ENCODE data around the gene ASPDH. TPM values are rescaled to one million over a fixed set of nuclear protein-coding genes. Genes with fewer than 3 reads are reported as not detected.

ASPDH gene
- polyA plus RNA-seq, 10 donors = 0.32 to 2.0 (median 0.52) TPM; not detected in 1

DNA sequence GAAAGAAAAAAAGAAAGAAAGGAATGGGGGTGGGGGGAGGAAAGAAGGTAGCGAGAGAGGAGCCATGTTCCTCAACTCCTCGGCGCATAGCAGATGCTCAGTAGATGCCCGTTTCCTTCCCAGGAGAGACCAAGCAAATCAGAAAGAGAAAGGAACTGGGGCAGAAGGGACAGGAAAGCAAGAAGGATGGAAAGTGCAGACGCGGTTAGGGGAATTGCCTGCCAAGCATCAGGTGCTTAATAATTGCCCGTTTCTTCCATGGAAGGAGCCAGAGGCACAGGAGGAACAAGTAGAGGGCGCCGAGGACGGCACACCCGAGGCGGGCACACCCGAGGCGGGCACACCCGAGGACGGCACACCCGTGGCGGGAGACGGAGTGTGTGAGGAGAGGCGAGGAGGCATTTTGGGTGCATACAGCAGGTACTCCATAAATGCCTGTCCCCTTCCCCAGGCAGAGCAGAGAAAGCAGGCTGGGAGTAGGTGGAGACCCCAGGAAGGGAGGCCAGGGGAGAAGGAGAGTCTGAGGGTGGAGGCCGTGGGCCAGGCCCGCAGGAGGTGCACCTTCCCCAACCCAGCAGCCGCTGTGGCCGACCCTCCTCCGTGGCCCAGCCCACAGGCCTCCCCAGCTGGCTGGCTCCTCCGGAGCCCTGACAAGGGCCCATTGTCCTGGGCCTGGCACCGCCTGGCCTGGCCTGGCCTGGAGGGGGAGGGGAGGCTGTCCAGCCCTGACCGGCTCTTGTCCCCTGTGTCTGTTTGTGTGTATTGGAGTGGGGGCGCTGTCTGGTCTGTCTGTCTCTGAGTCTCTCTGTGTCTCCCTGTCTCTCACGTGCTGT is 17.3 kb downstream of the ASPDH start:
- DNase-seq = peak in 1 of 3 donors; percentile 69

DNA sequence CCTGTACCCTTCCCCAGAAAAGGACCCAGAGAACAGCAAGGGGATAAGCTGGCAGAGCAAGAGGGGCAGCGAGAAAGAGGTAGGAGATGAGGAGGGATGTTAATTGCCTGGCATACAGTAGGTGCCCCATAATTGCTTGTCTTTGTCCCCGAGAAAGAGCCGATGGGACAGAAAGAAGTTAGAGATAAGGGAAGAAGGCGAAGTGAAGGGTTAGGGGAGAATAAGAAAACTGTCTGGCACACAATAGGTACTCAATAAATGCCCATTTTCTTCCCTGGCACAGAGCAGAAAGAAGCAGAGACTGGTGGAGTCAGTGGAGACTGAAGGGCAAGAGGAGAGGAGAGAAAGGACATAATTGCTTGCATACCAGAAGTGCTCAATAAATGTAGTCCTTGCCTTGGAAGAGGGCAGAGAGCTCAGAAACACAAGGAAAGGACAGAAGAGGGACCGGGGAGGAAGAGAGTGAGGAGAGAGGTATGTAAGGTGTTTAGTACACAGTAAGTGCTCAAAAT is 18.6 kb downstream of the ASPDH start:
- DNase-seq = no peak

- DNase-seq = no peak
Measured at GRCh38 chr19:50494186-50495019, 19.3 kb downstream of the ASPDH start.

- no peak for DNase-seq
Measured at GRCh38 chr19:50493171-50493570, 20.5 kb downstream of the ASPDH start.

GRCh38 chr19:50492303-50493052 is 21.2 kb downstream of the ASPDH start:
- peak in 1 of 3 donors; percentile 58 for DNase-seq

DNA sequence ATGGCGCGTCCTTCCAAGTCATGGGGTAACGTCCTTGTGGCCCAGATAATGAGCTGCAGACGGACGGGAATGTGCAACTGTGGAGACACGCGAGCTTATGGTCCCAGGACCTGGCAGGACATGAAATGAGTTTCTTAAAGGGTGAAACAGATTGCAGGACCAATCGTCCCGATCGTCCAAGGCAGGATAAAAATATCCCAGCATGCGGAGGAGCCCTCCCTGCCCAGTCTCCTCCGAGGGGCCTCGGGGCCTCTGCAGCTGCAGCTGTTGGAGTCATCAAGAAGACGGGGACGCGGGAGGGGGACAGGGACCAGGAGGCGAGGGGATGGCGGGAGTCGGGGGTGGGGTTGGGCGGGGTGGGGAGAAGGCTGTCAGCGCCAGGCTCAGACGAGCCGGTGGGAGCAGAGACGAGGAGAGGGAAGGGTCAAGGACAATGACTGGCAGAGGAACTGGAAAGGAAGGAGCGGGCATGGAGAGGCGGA is 22.7 kb downstream of the ASPDH start:
- DNase-seq = peak; percentile 80 to 85 (median 82)

DNA sequence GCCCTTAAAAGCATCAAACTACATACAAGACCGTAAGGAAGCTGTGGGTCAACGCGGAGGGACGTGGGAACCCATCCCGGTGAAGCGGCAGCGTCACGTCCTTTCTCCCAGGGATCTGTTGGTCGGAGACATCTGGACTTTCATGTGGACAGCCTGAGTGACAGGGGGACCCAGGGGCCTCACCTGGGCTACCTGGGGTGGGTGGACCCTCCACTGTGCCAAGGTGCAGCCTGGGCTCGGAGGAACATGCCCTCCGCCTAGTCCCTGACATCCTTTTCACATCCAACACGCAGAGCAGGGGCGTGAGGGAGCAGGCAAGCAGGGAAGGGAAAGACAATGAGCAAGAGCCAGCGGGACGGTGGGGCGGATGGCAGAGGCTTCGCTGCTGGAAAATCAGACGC is 23.3 kb downstream of the ASPDH start:
- no peak for DNase-seq

- peak in 1 of 3 donors; percentile 62 for DNase-seq
Measured at GRCh38 chr19:50489461-50490011, 24.2 kb downstream of the ASPDH start.

DNA sequence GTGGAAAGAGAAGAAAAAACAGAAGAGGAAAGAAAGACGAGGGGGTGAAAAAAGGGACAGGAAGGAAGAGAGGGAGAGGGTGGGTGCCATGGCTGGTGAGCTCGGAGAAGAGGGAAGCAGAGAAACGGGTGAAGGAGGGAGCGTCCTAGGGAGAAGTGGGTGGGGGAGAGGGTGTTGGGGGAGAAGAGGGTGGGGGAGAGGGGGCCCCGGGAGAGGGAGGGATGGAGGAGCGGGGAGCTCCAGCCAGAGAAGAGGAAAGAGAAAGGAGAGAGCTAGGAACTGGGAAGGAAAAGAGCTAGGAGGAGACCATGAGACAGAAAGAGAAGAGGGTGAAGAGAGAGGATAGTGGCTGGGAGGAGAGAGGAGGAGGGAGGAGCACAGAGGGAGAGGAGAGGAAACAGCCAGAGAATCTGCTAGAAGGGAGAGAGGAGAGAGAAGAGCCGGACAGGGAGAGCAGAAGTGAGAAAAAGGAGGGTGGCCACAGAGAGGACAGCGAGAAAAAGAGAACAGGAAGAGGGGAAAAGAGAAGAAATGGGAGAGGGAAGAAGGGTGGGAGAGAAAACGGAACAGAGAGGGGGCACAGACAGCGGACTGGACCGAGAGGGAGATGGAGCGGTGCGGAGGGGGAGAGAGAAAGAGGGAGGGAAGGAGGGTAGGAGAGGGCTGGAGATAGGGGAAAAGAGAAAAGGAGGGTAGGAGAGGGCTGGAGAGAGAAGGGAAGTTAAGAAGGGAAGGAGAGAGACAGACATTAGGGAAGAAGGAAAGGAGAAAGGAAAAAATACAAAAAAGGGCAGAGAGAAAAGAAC is 25.1 kb downstream of the ASPDH start:
- peak in 1 of 3 donors; percentile 63 for DNase-seq

DNA sequence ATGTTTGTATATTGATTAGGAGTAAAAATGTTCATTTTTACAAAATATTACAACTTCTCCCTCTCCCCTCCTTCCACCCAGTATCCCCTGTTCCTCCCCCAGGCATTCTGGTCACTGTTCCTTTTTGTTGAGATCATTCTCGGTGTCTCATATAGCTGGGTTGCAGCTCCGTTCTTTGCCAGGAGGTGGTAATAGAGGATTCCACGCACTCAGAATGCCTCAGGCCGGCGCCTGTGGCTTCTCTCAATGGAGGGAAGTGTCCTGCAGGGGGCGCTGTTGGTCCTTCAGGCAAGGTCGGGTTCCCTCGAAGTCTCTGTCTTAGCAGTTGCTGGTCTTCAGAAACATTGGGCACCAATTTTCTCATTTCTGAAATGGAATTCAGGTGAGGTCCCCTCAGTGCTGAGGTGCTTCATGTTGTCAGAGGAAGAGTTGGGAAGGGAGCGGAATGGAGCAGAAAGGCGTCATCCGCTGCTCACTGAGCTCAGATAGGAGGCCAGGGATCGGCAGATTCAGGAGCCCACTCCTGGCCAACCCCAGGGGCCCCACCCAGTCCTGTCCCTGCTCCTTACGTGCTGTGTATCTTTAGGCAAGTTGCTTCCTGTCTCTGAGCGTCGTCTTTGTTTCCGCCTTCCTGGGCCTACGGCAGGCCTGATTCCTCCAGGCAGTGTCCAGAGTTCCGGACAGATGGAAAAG is 26.7 kb downstream of the ASPDH start:
- DNase-seq = no peak

DNA sequence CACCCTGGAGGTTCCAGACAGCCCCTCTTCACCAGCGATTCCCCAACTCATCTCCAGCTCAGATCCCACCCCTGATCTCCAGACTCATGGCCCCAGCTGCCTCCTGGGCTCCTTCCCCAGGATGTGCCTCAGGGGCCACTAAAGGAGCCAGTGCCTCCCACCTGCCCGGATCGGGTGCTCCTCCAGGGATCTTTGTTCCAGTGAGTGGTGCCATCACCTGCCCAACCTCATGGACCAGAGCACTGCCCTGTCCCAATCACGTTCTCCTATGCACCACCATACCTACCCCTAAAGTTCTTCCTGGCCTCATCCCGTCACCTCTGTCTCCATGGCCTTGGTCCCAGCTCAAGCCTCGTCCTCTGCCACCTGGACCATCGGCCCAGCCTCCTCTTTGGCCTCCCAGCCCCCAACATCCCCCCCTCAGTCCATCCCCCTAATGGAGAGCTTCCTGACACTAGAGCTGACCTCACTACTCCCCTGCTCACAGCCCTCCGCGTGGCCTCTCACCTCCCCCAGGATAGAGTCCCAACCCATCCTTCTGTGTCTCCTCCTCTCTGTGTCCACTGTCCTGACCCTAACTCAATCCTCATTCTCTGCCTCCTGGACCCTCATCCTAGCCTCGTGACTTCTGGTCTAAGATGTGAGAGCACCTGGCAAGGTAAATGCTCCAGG is 28.3 kb downstream of the ASPDH start:
- no peak for DNase-seq

- DNase-seq = no peak
Measured at GRCh38 chr19:50482916-50483315, 30.8 kb downstream of the ASPDH start.

DNA sequence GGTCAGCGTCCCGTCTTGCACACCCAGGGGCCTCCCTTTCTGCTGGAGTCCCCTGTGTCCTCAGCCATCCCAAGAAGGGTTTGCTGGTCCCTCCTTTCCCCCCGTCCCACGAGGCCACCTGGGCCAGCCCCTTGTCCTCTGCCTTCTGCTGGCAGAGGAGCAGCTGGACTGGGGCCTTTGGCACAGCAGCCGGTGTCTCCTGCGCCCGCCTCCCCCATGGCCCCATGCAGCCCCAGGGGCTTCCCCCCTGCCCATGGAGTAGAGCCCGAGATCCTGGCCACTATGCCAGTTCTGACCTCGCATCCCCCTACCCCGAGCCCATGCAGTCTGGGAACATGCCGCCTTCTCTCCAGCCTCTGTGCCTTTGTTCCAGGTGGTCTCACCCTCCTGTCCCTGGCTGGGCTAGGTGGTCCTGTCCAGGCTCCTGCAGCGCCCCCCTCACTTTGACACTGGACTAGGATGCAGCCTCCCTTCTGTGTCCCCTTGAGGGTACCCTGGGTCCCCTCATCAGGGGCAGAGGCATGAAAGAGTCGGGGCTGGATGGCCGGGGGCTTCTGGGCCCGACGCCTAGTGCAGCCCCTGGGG is 31.4 kb downstream of the ASPDH start:
- no peak for DNase-seq

DNA sequence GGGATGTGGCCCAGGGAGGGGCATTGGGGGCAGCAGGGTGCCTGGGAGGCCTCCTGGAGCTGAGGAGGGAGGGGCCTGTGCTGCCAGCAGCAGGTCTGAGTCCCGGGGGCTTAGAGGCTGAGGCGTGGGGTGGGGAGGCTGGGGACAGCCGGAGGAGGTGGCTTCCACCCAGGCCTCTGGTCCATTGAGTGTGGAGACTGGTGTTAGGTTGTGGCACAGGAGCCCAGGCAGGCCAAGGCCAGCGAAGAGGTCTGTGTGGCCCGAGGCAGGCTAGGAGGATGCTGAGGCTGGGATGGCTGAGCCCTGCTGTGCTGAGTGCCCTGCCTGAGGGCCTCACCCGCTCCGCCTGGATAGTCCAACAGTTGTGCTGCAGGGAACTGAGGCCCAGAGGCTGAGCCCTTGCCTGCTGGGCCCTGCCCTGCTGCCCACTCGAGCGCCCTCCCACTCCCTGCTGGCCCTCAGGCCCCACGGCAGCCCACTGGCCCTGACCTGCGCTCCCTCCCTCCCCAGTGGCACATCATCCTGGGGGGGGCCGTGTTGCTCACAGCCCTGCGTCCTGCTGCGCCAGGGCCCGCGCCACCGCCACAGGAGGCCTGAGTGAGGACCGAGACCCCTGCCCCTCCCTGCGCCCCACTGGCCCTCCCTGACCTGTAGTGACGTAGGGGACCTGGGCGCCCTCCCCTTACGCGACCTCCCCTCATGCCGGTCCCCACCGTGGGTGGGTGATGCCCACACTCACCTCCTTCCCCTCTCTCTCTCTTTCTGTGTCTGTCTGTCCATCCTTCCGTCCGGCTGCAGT is 32.2 kb downstream of the ASPDH start:
- DNase-seq = no peak

- DNase-seq = no peak
Measured at GRCh38 chr19:50480281-50481111, 33.2 kb downstream of the ASPDH start.

DNA sequence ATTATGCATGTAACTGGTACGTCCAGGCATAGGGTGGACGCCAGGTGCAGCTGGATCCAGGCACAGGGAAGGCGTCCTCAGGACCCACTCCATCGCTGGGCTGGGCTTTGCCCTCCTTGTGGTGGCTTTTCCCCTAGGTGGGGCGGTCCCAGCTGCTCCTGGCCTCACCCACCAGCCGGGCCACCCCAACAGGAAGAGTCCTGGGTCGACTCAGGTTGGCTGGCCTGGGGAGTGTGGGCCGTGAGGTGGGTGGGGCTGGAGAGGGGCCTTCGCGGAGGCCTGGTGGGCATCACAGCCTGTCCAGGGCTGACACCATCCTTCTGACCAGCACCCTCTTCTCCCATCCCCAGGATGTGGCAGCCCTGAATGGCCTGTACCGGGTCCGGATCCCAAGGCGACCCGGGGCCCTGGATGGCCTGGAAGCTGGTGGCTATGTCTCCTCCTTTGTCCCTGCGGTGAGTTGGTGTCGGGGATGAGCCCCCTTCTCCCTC is 33.9 kb downstream of the ASPDH start:
- DNase-seq = no peak

Data from muscle of back (tissue), 11 donors.